Fibroblast of skin of back (primary cell): ENCODE data around the gene DCAF12.
"Not testable (repeated sequence)": the region's sequence is repeated elsewhere in the genome, so short reads cannot be mapped to it uniquely, and the experiment has no call there.

Experiments
- DNase-seq: peaks from one replicate; pipeline ENCODE4 v3.0.0-alpha.2; 2013

DCAF12 gene

GRCh38 chr9:34059954-34060353, 66.5 kb downstream of the DCAF12 start:
- no peak for DNase-seq

- DNase-seq: no peak
Observed at GRCh38 chr9:34059281-34059680, 67.2 kb downstream of the DCAF12 start.

GRCh38 chr9:34049630-34050384, 76.7 kb downstream of the DCAF12 start:
- DNase-seq: no peak

GRCh38 chr9:34048727-34049629, 77.5 kb downstream of the DCAF12 start, which contains the start of gene UBAP2:
TSS of gene UBAP2 (minus strand) at chr9:34048887. CDS start at chr9:34017148, 31,739 bp downstream.
- peak; percentile 97 for DNase-seq

GRCh38 chr9:34047864-34048726, 78.4 kb downstream of the DCAF12 start:
- peak; percentile 8 for DNase-seq

- DNase-seq: no peak
Observed at GRCh38 chr9:34046784-34047379, 79.6 kb downstream of the DCAF12 start.

GRCh38 chr9:34045903-34046302, 80.6 kb downstream of the DCAF12 start:
- no peak for DNase-seq

GRCh38 chr9:34042074-34042473, 84.4 kb downstream of the DCAF12 start:
- not testable (repeated sequence) for DNase-seq

GRCh38 chr9:34038851-34039250, 87.6 kb downstream of the DCAF12 start:
- not testable (repeated sequence) for DNase-seq

GRCh38 chr9:34037626-34038025, 88.9 kb downstream of the DCAF12 start:
- no peak for DNase-seq

GRCh38 chr9:34036625-34037024, 89.9 kb downstream of the DCAF12 start:
- DNase-seq: no peak
